Suprapubic skin (tissue), 4 donors: ENCODE results near the gene LRP1B. TPM values are rescaled to one million over a fixed set of nuclear protein-coding genes. Genes with fewer than 3 reads are reported as not detected.
"Not testable (repeated sequence)": the region's sequence is repeated elsewhere in the genome, so short reads cannot be mapped to it uniquely, and the experiment has no call there.

Experiments
- DNase-seq, 2 donors: peaks; one replicate each; pipeline ENCODE4 v3.0.0-alpha.2; 2019; ENCODE audit warnings: low spot score in 2 of 2
- H3K27ac ChIP-seq: fragments of 200-600 bp; sonication (generic); one replicate; pipeline ENCODE4 v1.5.1; 2019
- H3K27me3 ChIP-seq: fragments of 200-600 bp; sonication (generic); one replicate; pipeline ENCODE4 v1.5.1; 2019
- H3K36me3 ChIP-seq: fragments of 200-600 bp; sonication (generic); one replicate; pipeline ENCODE4 v1.5.1; 2019
- H3K4me1 ChIP-seq: fragments of 200-600 bp; sonication (generic); one replicate; pipeline ENCODE4 v1.5.1; 2019
- H3K4me3 ChIP-seq: fragments of 200-600 bp; sonication (generic); one replicate; pipeline ENCODE4 v1.5.1; 2019; ENCODE audit warnings: mild to moderate bottlenecking
- H3K9me3 ChIP-seq: fragments of 200-600 bp; sonication (generic); one replicate; pipeline ENCODE4 v1.5.1; 2019
- EP300 ChIP-seq: sonication (generic); formaldehyde crosslinking; IDR thresholded peaks from one replicate; pipeline ENCODE4 v1.6.1; 2017; ENCODE audit warnings: antibody characterized with exemption
- POLR2A ChIP-seq, 2 donors: fragments of 450-650 bp; IDR thresholded peaks; one replicate each; pipeline ENCODE4 v1.6.1; 2017; ENCODE audit warnings: antibody characterized with exemption in 2 of 2, mild to moderate bottlenecking in 2 of 2, moderate library complexity in 2 of 2
- POLR2AphosphoS5 ChIP-seq, 3 donors: sonication (generic); formaldehyde crosslinking; IDR thresholded peaks; one replicate each; pipeline ENCODE4 v1.6.1; 2017; ENCODE audit warnings: antibody characterized with exemption in 3 of 3
- WGBS: methylation state at CpG from one replicate; pipeline ENCODE4 v1.1.5; 2018; 5-methylcytosine and 5-hydroxymethylcytosine counted together
- total RNA-seq, 4 donors: library from RNA; depleted of rRNA; stranded (reverse); fragments of >200 nt; gene quantifications; one replicate each; pipeline ENCODE4 v1.1.0, GENCODE V29; 2016
- TF ChIP-seq, protein P1 (sequence below), 2 donors: fragments of 200-600 bp in 1 of 2; fragments of 450-650 bp in 1 of 2; sonication (generic) in 1 of 2; IDR thresholded peaks; one replicate each; pipeline ENCODE4 v1.5.1; 2016 to 2019; ENCODE audit warnings: antibody characterized with exemption in 2 of 2, mild to moderate bottlenecking in 1 of 2, moderate library complexity in 1 of 2

LRP1B gene
- total RNA-seq, 4 donors from 2014 or later, result 0.11 to 2.7 (median 1.3) TPM

DNA sequence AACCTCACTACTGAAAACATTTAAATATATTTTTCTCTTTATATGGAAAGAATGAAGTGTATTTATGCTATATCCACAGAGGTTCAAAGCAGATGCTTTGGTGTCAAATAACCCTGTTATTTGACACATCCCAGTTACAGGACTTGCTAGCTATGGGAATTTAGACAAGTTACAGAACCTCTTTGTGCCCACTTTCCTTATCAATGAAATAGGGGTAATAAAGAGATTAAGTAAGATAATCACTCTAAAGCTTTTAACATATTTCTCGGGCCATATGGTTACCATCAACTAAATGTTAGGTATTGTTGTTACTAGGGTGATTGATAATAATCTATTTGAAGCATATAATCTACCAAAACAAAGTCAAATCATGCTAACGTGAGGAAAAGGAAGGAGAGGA is 1690.0 kb downstream of the LRP1B start:
- WGBS, result 65% methylated on average over 2 of the region's 2 CpGs
- H3K36me3 ChIP-seq, result no peaks in the 10 kb centered on the region
- H3K4me3 ChIP-seq, result no peak overlapping the region
- no peaks in the 10 kb centered on the region for H3K9me3 ChIP-seq
- no peaks in the 10 kb centered on the region for H3K4me1 ChIP-seq
- no peaks in the 10 kb centered on the region for H3K27me3 ChIP-seq
- no peak for DNase-seq
- TF ChIP-seq POLR2A (IDR thresholded peaks at IDR 0.05) (no peak), POLR2AphosphoS5 (IDR thresholded peaks at IDR 0.05) (no peak), EP300 (no peak)
- TF ChIP-seq, protein P1, sequence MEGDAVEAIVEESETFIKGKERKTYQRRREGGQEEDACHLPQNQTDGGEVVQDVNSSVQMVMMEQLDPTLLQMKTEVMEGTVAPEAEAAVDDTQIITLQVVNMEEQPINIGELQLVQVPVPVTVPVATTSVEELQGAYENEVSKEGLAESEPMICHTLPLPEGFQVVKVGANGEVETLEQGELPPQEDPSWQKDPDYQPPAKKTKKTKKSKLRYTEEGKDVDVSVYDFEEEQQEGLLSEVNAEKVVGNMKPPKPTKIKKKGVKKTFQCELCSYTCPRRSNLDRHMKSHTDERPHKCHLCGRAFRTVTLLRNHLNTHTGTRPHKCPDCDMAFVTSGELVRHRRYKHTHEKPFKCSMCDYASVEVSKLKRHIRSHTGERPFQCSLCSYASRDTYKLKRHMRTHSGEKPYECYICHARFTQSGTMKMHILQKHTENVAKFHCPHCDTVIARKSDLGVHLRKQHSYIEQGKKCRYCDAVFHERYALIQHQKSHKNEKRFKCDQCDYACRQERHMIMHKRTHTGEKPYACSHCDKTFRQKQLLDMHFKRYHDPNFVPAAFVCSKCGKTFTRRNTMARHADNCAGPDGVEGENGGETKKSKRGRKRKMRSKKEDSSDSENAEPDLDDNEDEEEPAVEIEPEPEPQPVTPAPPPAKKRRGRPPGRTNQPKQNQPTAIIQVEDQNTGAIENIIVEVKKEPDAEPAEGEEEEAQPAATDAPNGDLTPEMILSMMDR (IDR thresholded peaks at IDR 0.05), result no peak
- H3K27ac ChIP-seq, result no peak overlapping the region

DNA sequence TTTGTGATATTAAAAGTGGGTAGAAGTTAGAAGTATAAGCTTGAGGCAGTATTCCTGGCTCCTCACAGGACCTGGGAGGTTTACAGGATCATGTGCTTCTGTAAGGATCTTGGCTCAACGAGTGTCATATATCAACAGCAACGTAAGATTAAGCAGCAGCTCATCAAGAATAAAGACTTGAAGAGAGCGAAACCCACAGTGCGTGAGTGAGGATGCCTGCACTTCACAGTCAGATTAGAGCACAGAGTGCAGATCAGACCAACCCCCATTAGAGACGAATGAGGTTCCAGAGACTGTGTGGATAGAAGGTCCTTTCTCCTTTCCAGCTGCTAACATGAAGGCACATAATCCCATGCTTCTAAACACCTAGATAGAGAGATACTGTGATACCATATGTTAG is 1693.9 kb downstream of the LRP1B start:
- TF ChIP-seq, protein P1 (IDR thresholded peaks at IDR 0.05), result no peak
- no peak for TF ChIP-seq POLR2A (IDR thresholded peaks at IDR 0.05)
- TF ChIP-seq POLR2AphosphoS5 (IDR thresholded peaks at IDR 0.05), result no peak
- no peak for TF ChIP-seq EP300
- no peaks in the 10 kb centered on the region for H3K27me3 ChIP-seq
- H3K4me3 ChIP-seq, result no peak overlapping the region
- 71% methylated on average over 4 of the region's 5 CpGs for WGBS
- DNase-seq, result no peak
- H3K9me3 ChIP-seq, result no peaks in the 10 kb centered on the region
- no peaks in the 10 kb centered on the region for H3K36me3 ChIP-seq
- H3K27ac ChIP-seq, result no peak overlapping the region
- H3K4me1 ChIP-seq, result no peaks in the 10 kb centered on the region

DNA sequence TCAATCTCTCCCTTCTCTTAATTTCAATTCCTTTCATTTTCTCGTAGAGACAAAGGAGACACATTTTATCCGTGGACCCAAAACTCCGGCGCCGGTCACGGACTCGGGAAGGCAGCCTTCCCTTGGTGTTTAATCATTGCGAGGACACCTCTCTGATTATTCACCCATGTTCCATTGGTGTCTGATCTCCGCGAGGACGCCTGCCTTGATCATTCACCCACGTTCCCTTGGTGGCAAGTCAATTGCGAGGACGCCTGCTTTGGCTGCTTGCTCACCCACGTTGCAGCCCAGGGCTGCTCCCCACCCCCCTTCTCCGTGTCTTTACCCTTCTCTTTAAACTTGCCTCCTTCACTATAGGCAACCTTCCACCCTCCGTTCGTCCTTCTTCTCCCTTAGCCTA is 1703.8 kb downstream of the LRP1B start:
- not testable (repeated sequence) for DNase-seq, H3K4me1 ChIP-seq, H3K27ac ChIP-seq, H3K9me3 ChIP-seq, H3K4me3 ChIP-seq, H3K27me3 ChIP-seq, H3K36me3 ChIP-seq
- 96% methylated on average over 18 of the region's 18 CpGs for WGBS

DNA sequence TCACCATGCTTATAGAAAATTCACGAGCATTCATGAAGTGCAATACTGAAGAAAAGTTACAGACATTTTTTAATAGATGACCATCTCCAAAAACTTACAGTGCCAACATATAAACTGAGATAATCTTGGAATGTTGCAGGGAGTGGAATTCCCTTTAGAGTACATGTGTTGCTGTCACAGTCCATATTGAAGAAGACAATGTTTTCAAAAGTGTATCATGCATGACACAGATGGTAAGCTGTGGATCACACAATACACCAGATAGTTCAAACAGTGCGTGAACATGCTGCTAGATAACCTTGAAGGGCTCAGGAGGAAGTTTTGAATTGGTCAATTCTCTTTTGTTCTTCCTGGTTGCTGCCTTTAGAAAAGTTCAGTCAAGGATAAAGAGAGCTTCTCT is 1706.3 kb downstream of the LRP1B start:
- H3K9me3 ChIP-seq, result no peaks in the 10 kb centered on the region
- DNase-seq, result no peak
- 74% methylated on average over 2 of the region's 2 CpGs for WGBS
- TF ChIP-seq POLR2AphosphoS5 (IDR thresholded peaks at IDR 0.05) (no peak), POLR2A (IDR thresholded peaks at IDR 0.05) (no peak), EP300 (no peak)
- TF ChIP-seq, protein P1 (IDR thresholded peaks at IDR 0.05), result no peak
- H3K36me3 ChIP-seq, result no peaks in the 10 kb centered on the region
- no peaks in the 10 kb centered on the region for H3K27me3 ChIP-seq
- H3K27ac ChIP-seq, result no peak overlapping the region
- H3K4me3 ChIP-seq, result no peak overlapping the region
- no peaks in the 10 kb centered on the region for H3K4me1 ChIP-seq

DNA sequence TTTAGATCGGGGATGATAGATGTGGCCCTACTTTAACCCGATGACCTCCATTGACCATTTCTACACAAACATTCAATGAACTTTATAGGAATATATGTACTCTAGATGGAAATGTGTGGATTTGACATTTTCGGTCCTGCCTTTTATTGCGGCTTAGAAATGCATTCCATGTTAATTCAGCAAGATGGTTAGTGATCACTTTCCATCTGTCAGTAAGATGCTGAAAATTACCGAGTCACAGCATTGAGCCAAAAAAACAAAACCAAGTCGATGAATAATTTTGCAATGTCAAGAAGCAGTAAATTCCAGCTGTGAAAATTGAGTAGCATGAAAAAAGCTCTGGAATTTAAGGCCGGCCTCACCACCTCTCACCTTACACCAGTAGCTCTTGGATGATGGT is 1708.1 kb downstream of the LRP1B start:
- H3K36me3 ChIP-seq, result no peaks in the 10 kb centered on the region

DNA sequence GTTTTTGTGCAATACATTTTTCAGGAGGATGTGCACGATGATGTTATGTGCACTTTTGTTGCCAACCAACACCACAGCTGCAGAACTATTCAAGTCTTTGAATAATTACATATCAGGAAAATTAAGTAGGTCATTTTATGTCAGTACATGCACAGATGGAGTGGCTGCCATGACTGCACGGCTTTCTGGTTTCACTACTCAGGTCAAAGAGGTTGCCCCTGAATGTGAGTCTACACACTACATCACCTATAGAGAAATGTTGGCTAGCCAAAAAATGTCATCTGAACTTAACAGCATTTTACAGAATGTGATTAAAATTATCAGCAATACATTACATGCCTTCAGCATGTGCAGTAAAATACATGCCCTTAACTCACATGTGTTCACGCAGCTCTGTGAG is 1713.3 kb downstream of the LRP1B start:
- H3K4me3 ChIP-seq, result no peak overlapping the region
- H3K9me3 ChIP-seq, result peaks cover 9% of the 10 kb centered on the region
- 64% methylated on average over 3 of the region's 3 CpGs for WGBS
- no peaks in the 10 kb centered on the region for H3K4me1 ChIP-seq
- H3K36me3 ChIP-seq, result no peaks in the 10 kb centered on the region
- no peaks in the 10 kb centered on the region for H3K27me3 ChIP-seq
- no peak for TF ChIP-seq EP300
- no peak for TF ChIP-seq POLR2A (IDR thresholded peaks at IDR 0.05)
- no peak for TF ChIP-seq POLR2AphosphoS5 (IDR thresholded peaks at IDR 0.05)
- TF ChIP-seq, protein P1 (IDR thresholded peaks at IDR 0.05), result no peak
- DNase-seq, result no peak
- no peak overlapping the region for H3K27ac ChIP-seq

More for the DNA sequence above, 1708.1 kb downstream of the LRP1B start:
- Histone ChIP-seq H3K27ac (no peak overlapping the region), H3K9me3 (no peaks in the 10 kb centered on the region), H3K27me3 (no peaks in the 10 kb centered on the region), H3K4me1 (no peaks in the 10 kb centered on the region), H3K4me3 (no peak overlapping the region)
- no peak for DNase-seq
- TF ChIP-seq EP300, result no peak
- no peak for TF ChIP-seq POLR2A (IDR thresholded peaks at IDR 0.05)
- 78% methylated on average over 7 of the region's 7 CpGs for WGBS
